HG03442 (cell line): ENCODE measurements around the gene MYH14.
"Not testable (repeated sequence)": the region's sequence is repeated elsewhere in the genome, so short reads cannot be mapped to it uniquely, and the experiment has no call there.

Experiments
- ATAC-seq: cut with Tn5 transposase; IDR thresholded peaks from one replicate; pipeline ENCODE4 v1.9.1; 2021; ENCODE audit warnings: mild to moderate bottlenecking, moderate library complexity; ENCODE audit not compliant: unreplicated experiment

Gene MYH14

GRCh38 chr19:50223439-50223716 is 20.0 kb downstream of the MYH14 start:
- ATAC-seq = no peak

- ATAC-seq = no peak
Observed at GRCh38 chr19:50224986-50225747, 21.7 kb downstream of the MYH14 start.

DNA sequence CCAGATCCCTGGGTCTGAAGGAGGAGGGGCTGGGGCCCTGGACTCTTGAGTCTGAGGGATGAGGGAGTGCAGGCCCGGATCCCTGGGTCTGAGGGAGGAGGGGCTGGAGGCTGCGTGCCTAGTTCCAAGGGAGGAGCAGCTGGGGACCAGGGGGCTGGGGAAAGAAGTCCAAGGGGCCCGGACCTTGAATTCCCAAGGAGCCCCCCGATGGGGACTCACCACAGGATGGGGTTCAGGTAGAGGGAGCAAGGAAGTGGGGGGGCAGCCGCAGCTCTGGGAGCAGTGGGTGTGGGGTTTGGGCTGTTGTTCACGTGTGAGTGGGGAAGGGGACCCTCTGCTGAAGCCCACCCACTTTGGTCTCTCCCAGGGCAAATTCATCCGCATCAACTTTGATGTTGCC is 23.1 kb downstream of the MYH14 start:
- ATAC-seq = no peak

GRCh38 chr19:50228153-50228552 is 24.7 kb downstream of the MYH14 start:
- ATAC-seq = not testable (repeated sequence)

DNA sequence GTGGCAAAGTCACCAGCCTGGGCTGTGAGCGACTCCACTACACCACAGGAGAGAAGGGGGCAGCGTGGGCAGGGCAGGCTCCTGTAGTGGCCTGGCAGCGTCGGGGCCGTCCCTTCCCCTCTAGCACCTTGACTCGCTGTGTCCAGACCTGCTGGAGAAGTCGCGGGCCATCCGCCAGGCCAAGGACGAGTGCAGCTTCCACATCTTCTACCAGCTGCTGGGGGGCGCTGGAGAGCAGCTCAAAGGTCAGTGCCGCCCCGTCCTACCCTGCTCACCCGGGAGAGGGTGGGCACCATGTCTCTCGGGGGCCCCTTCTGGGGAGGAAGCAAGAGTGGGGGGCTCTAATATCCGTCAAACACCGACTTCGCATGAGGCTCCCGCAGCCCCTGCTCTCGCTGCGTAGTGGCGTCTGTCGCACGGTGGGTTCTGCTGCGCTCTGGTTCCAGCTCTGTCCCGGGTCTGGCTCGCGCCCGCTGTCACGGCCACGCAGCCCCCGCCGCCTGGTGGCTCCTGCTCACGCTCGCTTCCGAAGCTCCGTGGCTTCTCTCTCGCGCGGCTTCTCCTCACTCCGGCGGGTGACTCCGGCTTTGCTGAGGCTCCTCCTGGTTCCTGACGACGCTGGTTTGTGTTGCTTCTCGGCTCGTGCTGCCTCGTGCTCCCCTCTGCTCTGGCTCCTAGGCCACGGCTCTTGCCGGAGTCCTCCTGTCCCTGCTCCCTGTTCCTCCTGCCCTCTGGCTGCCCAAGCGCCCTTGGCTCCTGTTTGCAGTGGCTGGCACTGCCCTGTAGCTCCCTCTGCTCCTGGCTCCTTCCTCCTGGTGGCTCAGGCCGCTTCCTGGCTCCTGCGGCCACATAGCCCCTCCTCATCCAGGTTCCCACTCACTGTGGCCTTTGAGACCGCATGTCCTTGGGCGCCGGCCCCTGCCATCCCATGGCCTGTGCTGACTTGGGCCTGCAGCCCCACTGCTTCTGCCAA is 27.2 kb downstream of the MYH14 start:
- no peak for ATAC-seq

- ATAC-seq = not testable (repeated sequence)
Observed at GRCh38 chr19:50231417-50231816, 28.0 kb downstream of the MYH14 start.

DNA sequence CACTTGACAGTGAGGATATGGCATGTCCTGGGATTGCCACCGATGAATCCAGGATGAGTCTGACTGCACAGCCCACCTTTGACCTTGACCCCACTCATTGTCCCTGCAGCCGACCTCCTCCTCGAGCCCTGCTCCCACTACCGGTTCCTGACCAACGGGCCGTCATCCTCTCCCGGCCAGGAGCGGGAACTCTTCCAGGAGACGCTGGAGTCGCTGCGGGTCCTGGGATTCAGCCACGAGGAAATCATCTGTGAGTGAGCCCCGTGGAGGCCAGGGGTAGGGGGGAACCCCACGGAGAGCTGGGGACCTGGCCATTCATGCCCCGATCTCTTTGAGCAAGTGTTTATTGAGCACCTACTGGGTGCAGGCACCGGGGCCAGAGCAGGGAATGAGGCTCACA is 28.4 kb downstream of the MYH14 start:
- no peak for ATAC-seq

GRCh38 chr19:50232600-50232999 is 29.2 kb downstream of the MYH14 start:
- ATAC-seq = no peak

DNA sequence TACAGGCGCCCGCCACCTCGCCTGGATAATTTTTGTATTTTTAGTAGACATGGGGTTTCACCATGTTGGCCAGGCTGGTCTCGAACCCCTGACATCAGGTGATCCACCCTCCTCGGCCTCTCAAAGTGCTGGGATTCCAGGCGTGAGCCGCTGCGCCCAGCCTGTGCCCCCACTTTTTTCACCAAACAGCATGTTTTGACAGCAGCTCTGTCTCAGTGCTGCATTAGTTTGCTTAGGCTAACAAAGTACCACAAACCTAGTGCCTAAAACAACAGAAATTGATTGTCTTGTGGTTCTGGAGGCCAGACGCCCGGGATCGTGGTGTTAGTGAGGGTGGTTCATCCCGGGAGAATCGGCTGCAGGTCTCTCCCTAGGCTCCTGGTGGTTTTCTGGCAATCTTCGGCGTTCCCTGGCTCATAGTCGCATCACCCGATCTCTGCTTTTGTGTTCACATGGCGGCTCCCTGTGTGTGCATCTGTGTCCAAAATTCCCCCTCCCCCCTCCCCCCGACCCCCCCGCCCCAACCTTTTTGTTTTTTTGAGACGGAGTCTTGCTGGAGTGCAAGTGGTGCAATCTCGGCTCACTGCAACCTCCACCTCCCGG is 30.0 kb downstream of the MYH14 start:
- ATAC-seq = no peak

DNA sequence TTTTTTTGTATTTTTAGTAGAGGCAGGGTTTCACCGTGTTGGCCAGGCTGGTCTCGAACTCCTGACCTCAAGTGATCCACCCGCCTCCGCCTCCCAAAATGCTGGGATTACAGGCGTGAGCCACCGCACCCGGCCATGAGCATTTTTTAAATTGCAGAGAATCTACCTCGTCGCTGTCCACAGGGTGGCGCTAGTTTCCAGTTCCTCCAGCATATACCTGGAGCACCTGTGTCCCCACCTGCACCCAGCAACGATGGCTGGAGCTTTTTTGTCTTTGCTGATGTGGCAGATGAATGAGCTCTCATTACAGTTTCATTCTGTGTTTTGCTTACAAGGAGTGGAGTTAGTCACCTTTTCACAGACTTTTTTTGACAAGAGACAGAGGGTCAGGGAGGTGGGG is 34.1 kb downstream of the MYH14 start:
- not testable (repeated sequence) for ATAC-seq

DNA sequence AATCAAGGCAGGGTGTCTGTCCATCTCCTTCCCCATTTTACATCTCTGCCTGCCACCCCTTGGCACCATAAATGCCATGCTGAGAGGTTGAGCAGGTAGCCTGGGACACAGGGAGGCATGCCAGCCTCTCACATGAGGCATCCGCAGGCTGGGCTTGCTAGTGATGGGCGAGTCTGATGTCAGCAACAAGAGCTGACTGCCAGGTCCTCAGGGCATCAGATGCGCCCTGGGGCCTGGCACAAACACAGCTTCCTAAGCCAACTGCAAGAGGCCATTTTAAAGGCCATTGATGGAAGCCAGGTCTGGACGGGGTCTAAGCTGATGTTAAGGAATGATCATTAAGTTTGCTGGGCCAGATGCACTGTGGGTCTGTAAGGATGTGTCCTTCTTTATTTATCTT is 34.6 kb downstream of the MYH14 start:
- no peak for ATAC-seq

DNA sequence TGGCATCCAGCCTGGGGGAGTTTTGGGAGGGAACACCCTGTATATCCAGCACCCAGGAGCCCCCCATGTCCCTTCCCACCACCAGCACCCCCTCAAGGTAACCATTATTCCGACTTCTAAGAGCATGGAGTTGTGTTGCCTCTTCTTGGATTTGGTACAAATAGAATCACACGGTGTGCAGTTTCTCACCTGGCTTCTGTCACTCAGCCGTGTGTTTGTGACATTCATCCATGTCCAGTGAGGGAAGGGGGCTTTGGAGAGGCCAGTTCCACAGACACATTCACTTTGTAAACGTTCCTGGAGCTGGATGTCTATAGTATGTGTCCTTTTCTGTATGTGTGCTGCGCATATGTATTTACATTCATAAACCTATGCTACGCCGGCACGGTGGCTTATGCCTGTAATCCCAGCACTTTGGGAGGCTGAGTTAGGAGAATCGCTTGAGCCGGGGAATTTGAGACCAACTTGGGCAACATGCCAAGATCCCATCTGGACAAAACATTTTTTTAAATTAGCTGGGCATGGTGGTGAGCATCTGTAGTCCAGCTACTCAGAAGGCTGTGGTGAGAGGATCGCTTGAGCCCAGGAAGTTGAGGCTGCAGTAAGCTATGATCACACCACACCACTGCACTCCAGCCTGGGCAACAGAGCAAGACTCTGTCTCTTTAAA is 36.6 kb downstream of the MYH14 start:
- ATAC-seq = no peak

- ATAC-seq = no peak
Observed at GRCh38 chr19:50242581-50242980, 39.2 kb downstream of the MYH14 start.

DNA sequence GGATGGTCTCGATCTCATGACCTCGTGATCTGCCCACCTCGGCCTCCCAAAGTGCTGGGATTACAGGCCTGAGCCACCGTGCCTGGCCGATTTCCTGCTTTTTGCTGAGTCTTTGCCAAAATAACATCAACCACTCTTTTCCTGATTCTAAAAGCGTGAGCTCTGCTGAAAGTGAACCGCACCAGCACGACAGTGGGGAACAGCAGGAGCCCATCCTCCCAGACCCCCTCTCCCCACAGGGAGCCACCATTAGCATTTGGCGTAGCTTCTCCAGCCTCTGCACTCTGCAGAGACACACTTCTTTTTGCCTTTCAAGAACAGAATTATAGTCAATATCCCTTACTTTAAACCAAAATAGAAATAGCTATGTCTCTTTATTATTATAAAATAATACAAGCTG is 41.3 kb downstream of the MYH14 start:
- ATAC-seq = no peak

DNA sequence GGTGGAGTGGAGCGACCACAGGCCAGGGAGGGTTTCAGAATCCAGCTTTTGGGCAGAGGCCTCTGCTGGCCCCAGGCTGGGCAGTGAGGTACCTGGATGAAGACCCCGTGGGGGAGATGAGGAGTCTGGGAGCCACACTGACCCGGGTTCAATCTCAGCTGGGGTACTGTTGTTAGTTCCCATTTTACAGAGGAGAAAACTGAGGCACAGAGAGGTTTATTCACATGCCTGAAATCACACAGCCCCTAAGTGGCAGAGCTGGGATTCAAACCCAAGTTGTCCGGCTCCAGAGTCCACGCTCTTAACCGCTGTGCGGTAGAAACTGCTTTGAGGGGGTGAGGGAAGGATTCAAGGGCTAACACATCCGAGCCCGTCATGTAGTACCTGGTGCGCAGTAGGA is 45.0 kb downstream of the MYH14 start:
- ATAC-seq = no peak

- ATAC-seq = no peak
Observed at GRCh38 chr19:50248826-50249225, 45.4 kb downstream of the MYH14 start.

- no peak for ATAC-seq
Observed at GRCh38 chr19:50249636-50250035, 46.2 kb downstream of the MYH14 start.

DNA sequence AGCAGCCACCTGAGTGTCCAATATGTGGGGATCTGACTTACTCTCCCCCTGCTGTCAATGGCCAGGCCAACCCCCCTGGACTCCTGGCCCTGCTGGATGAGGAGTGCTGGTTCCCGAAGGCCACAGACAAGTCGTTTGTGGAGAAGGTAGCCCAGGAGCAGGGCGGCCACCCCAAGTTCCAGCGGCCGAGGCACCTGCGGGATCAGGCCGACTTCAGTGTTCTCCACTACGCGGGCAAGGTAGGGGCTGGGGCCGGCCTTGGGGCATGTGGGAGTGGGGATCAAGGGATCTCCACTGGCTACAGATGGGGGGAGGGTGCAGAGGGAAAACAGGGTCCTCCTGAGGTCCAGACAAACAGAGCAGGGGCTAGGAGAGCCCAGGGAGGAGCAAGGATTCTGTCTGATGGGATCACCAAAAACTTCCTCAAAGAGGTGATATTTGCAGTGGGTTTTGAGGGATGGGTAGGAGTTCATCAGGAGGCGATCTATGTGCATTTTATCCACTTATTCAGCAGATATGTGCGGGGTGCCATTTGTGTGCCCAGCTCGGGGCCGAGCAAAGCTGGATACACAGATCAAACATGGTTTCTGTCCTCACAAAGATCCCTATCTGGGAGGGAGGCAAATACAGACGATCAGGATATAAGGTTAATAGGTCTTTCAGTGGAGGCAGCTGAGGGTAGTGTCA is 47.2 kb downstream of the MYH14 start:
- no peak for ATAC-seq

- no peak for ATAC-seq
Observed at GRCh38 chr19:50252111-50252886, 48.9 kb downstream of the MYH14 start.

GRCh38 chr19:50252887-50253268 is 49.5 kb downstream of the MYH14 start:
- no peak for ATAC-seq
